Measurements from ENCODE around the gene ARMC7.

The ARMC7 gene

GRCh38 chr17:75078284-75079022 is 31.3 kb upstream of the ARMC7 start:
- peak in 1 of 14 donors; percentile 52 for DNase-seq

- DNase-seq: no peak
These were observed 30.8 kb upstream of the ARMC7 start for GRCh38 chr17:75079023-75079373.

- no peak for DNase-seq
These were observed 27.9 kb upstream of the ARMC7 start for GRCh38 chr17:75081611-75082540.

- DNase-seq: no peak
These were observed 27.1 kb upstream of the ARMC7 start for GRCh38 chr17:75082683-75083082.

- no peak for DNase-seq
These were observed 25.6 kb upstream of the ARMC7 start for GRCh38 chr17:75084039-75084660.

GRCh38 chr17:75086496-75087181 is 23.1 kb upstream of the ARMC7 start:
- no peak for DNase-seq

- no peak for DNase-seq
These were observed 22.6 kb upstream of the ARMC7 start for GRCh38 chr17:75087182-75087557.

GRCh38 chr17:75087558-75088453 is 22.0 kb upstream of the ARMC7 start, which contains the start of gene SLC16A5:
TSS of gene SLC16A5 (plus strand) at chr17:75087954. CDS start at chr17:75093637, 5,683 bp downstream.
- peak in 4 of 14 donors; percentile 15 to 36 (median 30) for DNase-seq

- DNase-seq: no peak
These were observed 21.0 kb upstream of the ARMC7 start for GRCh38 chr17:75088465-75089417.

- DNase-seq: no peak
These were observed 18.6 kb upstream of the ARMC7 start for GRCh38 chr17:75090871-75091854.

GRCh38 chr17:75091855-75092327 is 17.9 kb upstream of the ARMC7 start:
- DNase-seq: no peak

- no peak for DNase-seq
These were observed 16.1 kb upstream of the ARMC7 start for GRCh38 chr17:75093548-75094158.

GRCh38 chr17:75094871-75095399 is 14.8 kb upstream of the ARMC7 start:
- no peak for DNase-seq

- DNase-seq: peak in 6 of 14 donors; percentile 16 to 56 (median 28)
These were observed 13.6 kb upstream of the ARMC7 start for GRCh38 chr17:75096082-75096625.

GRCh38 chr17:75097865-75098264 is 11.9 kb upstream of the ARMC7 start:
- DNase-seq: no peak

GRCh38 chr17:75098861-75099260 is 10.9 kb upstream of the ARMC7 start:
- DNase-seq: no peak

- DNase-seq: no peak
These were observed 9.7 kb upstream of the ARMC7 start for GRCh38 chr17:75099881-75100595.

Measured in C1 segment of cervical spinal cord (tissue), 14 donors.